Measurements from ENCODE around the gene SHOC1.
"Not testable (repeated sequence)": the region's sequence is repeated elsewhere in the genome, so short reads cannot be mapped to it uniquely, and the experiment has no call there.

The SHOC1 gene

GRCh38 chr9:111794835-111795556, at the start of gene SHOC1:
Gene SHOC1 (minus strand): TSS chr9:111794937. CDS start chr9:111791418, 3,519 bp downstream.
- DNase-seq, result no peak

GRCh38 chr9:111843971-111844370, 49.2 kb upstream of the SHOC1 start:
- no peak for DNase-seq

GRCh38 chr9:111842313-111842712, 47.6 kb upstream of the SHOC1 start:
- no peak for DNase-seq

- no peak for DNase-seq
Measured at GRCh38 chr9:111840442-111840841, 45.7 kb upstream of the SHOC1 start.

GRCh38 chr9:111839987-111840386, 45.2 kb upstream of the SHOC1 start:
- no peak for DNase-seq

- no peak for DNase-seq
Measured at GRCh38 chr9:111839387-111839786, 44.6 kb upstream of the SHOC1 start.

GRCh38 chr9:111838439-111838838, 43.7 kb upstream of the SHOC1 start:
- no peak for DNase-seq

GRCh38 chr9:111836311-111836710, 41.6 kb upstream of the SHOC1 start:
- DNase-seq, result no peak

GRCh38 chr9:111833941-111834340, 39.2 kb upstream of the SHOC1 start:
- DNase-seq, result no peak

GRCh38 chr9:111832449-111832848, 37.7 kb upstream of the SHOC1 start:
- no peak for DNase-seq

- DNase-seq, result no peak
Measured at GRCh38 chr9:111831371-111832108, 36.8 kb upstream of the SHOC1 start.

GRCh38 chr9:111828193-111828592, 33.5 kb upstream of the SHOC1 start:
- no peak for DNase-seq

- DNase-seq, result no peak
Measured at GRCh38 chr9:111825468-111826145, 30.9 kb upstream of the SHOC1 start.

- DNase-seq, result no peak
Measured at GRCh38 chr9:111821006-111821528, 26.3 kb upstream of the SHOC1 start.

GRCh38 chr9:111819360-111819759, 24.6 kb upstream of the SHOC1 start:
- DNase-seq, result no peak

- DNase-seq, result no peak
Measured at GRCh38 chr9:111815285-111816070, 20.7 kb upstream of the SHOC1 start.

GRCh38 chr9:111812337-111812736, 17.6 kb upstream of the SHOC1 start:
- no peak for DNase-seq

GRCh38 chr9:111810908-111811307, 16.2 kb upstream of the SHOC1 start:
- no peak for DNase-seq

- DNase-seq, result not testable (repeated sequence)
Measured at GRCh38 chr9:111810415-111810814, 15.7 kb upstream of the SHOC1 start.

- no peak for DNase-seq
Measured at GRCh38 chr9:111807197-111807596, 12.5 kb upstream of the SHOC1 start.

- DNase-seq, result no peak
Measured at GRCh38 chr9:111806259-111806658, 11.5 kb upstream of the SHOC1 start.

GRCh38 chr9:111805830-111806241, 11.1 kb upstream of the SHOC1 start:
- DNase-seq, result no peak

- DNase-seq, result no peak
Measured at GRCh38 chr9:111805262-111805661, 10.5 kb upstream of the SHOC1 start.

All from GOT3 (cell line).